Osteocyte (in vitro differentiated cells): ENCODE data around the gene SPHK2. TPM values are rescaled to one million over a fixed set of nuclear protein-coding genes. Genes with fewer than 3 reads are reported as not detected.
A peak's percentile ranks its signal among the peaks of the same experiment; 100 is the strongest.

Source experiments
- DNase-seq: peaks from one replicate; pipeline ENCODE4 v3.0.0; 2021; ENCODE audit warnings: mixed read lengths; ENCODE audit not compliant: unreplicated experiment; ENCODE audit errors: extremely low spot score
- H3K27ac Mint-ChIP-seq: one replicate; pipeline ENCODE4 v1.8.0; 2021; ENCODE audit warnings: mild to moderate bottlenecking, mixed read lengths; ENCODE audit not compliant: unreplicated experiment
- H3K27me3 Mint-ChIP-seq: one replicate; pipeline ENCODE4 v1.8.0; 2021; ENCODE audit warnings: mixed read lengths; ENCODE audit not compliant: unreplicated experiment
- H3K36me3 Mint-ChIP-seq: one replicate; pipeline ENCODE4 v1.8.0; 2021; ENCODE audit warnings: mixed read lengths; ENCODE audit not compliant: unreplicated experiment
- H3K4me1 Mint-ChIP-seq: one replicate; pipeline ENCODE4 v1.8.0; 2021; ENCODE audit warnings: mixed read lengths; ENCODE audit not compliant: unreplicated experiment
- H3K4me3 Mint-ChIP-seq: one replicate; pipeline ENCODE4 v1.8.0; 2021; ENCODE audit warnings: mild to moderate bottlenecking, moderate library complexity, mixed read lengths; ENCODE audit not compliant: unreplicated experiment
- H3K9me3 Mint-ChIP-seq: one replicate; pipeline ENCODE4 v1.8.0; 2021; ENCODE audit warnings: mixed read lengths; ENCODE audit not compliant: unreplicated experiment
- CTCF ChIP-seq: fragments of 200-600 bp; sonication (generic); IDR thresholded peaks from 2 replicates; pipeline ENCODE4 v1.5.0; 2021; ENCODE audit warnings: antibody characterized with exemption, mild to moderate bottlenecking, moderate library complexity
- total RNA-seq: library from RNA; stranded (reverse); gene quantifications from 2 replicates; pipeline ENCODE4 v1.2.1, GENCODE V29; 2021

Gene SPHK2
- total RNA-seq, 1 donor from 2014 or later, result 34.7 TPM

- peak within 1 kb of the TSS; percentile 100 for H3K27ac Mint-ChIP-seq
- peaks cover 53% of the 10 kb centered on the region for H3K4me1 Mint-ChIP-seq
Observed at GRCh38 chr19:48636859-48637448, 17.6 kb downstream of the SPHK2 start, which contains the start of gene DBP. TSS of gene DBP (minus strand) at chr19:48637379. CDS start at chr19:48636994, 385 bp downstream.

GRCh38 chr19:48637449-48637947 is 18.2 kb downstream of the SPHK2 start:
- Mint-ChIP-seq H3K4me3 (peak overlapping the region; percentile 96), H3K27ac (peak overlapping the region; percentile 100), H3K27me3 (peaks cover 6% of the 10 kb centered on the region), H3K36me3 (no peaks in the 10 kb centered on the region), H3K9me3 (no peaks in the 10 kb centered on the region), H3K4me1 (peaks cover 51% of the 10 kb centered on the region)
- DNase-seq, result peak; percentile 99
- TF ChIP-seq CTCF, result no peak

More at GRCh38 chr19:48636859-48637448, 17.6 kb downstream of the SPHK2 start, which contains the start of gene DBP:
- Mint-ChIP-seq H3K27me3 (peaks cover 6% of the 10 kb centered on the region), H3K4me3 (peak within 1 kb of the TSS; percentile 96), H3K36me3 (peaks cover 2% of the 10 kb centered on the region), H3K9me3 (no peaks in the 10 kb centered on the region)
- peak; percentile 27 for TF ChIP-seq CTCF
- DNase-seq, result no peak

GRCh38 chr19:48637948-48638830 is 18.9 kb downstream of the SPHK2 start:
- Mint-ChIP-seq H3K4me1 (peaks cover 45% of the 10 kb centered on the region), H3K36me3 (no peaks in the 10 kb centered on the region), H3K27ac (peak overlapping the region; percentile 100), H3K27me3 (peaks cover 6% of the 10 kb centered on the region), H3K4me3 (peak overlapping the region; percentile 96), H3K9me3 (no peaks in the 10 kb centered on the region)
- peak; percentile 95 for DNase-seq
- TF ChIP-seq CTCF, result peak; percentile 34

- Mint-ChIP-seq H3K4me1 (peaks cover 37% of the 10 kb centered on the region), H3K27ac (no peak overlapping the region), H3K9me3 (no peaks in the 10 kb centered on the region), H3K36me3 (no peaks in the 10 kb centered on the region), H3K27me3 (peaks cover 6% of the 10 kb centered on the region), H3K4me3 (no peak overlapping the region)
- no peak for DNase-seq
- TF ChIP-seq CTCF, result no peak
Observed at GRCh38 chr19:48638831-48639381, 19.6 kb downstream of the SPHK2 start.
